ENCODE measurements around the gene FRAS1. TPM values are rescaled to one million over a fixed set of nuclear protein-coding genes. Genes with fewer than 3 reads are reported as not detected.

The FRAS1 gene
- total and polyA plus RNA-seq, 11 donors, result 0.57 to 13.4 (median 3.2) TPM

- TF ChIP-seq POLR2A (IDR thresholded peaks at IDR 0.05) (no peak), CTCF (IDR thresholded peaks at IDR 0.05) (no peak)
- intact Hi-C loops (cut with DNase I), result no loop called here
- WGBS, 4 donors, result 90 to 96% (median 91%) methylated on average over 2 of the region's 2 CpGs
These were observed 256.0 kb downstream of the FRAS1 start for GRCh38 chr4:78312989-78313753.

GRCh38 chr4:78313754-78314120, 256.6 kb downstream of the FRAS1 start:
- Histone ChIP-seq H3K27ac (no peak overlapping the region), H3K9me3 (no peaks in the 10 kb centered on the region), H3K27me3 (no peaks in the 10 kb centered on the region), H3K36me3 (no peaks in the 10 kb centered on the region), H3K4me1 (peaks cover 0 to 7% (median 0%) of the 10 kb centered on the region in 12 donors), H3K4me3 (no peak overlapping the region)
- intact Hi-C loops (cut with DNase I), result no loop called here
- TF ChIP-seq CTCF (IDR thresholded peaks at IDR 0.05) (no peak), POLR2A (IDR thresholded peaks at IDR 0.05) (no peak)
- DNase-seq, result no peak
- no peak for ATAC-seq

More at GRCh38 chr4:78312989-78313753, 256.0 kb downstream of the FRAS1 start:
- no peak overlapping the region for H3K4me3 ChIP-seq
- DNase-seq, result no peak
- H3K27me3 ChIP-seq, result no peaks in the 10 kb centered on the region
- H3K36me3 ChIP-seq, result no peaks in the 10 kb centered on the region
- H3K27ac ChIP-seq, result peak overlapping the region in 1 of 12 donors; percentile 32
- H3K9me3 ChIP-seq, result no peaks in the 10 kb centered on the region
- no peak for ATAC-seq
- peaks cover 0 to 7% (median 0%) of the 10 kb centered on the region in 12 donors for H3K4me1 ChIP-seq

- H3K27me3 ChIP-seq, result no peaks in the 10 kb centered on the region
- no peak overlapping the region for H3K27ac ChIP-seq
- TF ChIP-seq CTCF (IDR thresholded peaks at IDR 0.05) (no peak), POLR2A (IDR thresholded peaks at IDR 0.05) (no peak)
- H3K4me1 ChIP-seq, result peaks cover 0 to 6% (median 0%) of the 10 kb centered on the region in 12 donors
- DNase-seq, result no peak
- H3K4me3 ChIP-seq, result no peak overlapping the region
- no peak for ATAC-seq
- WGBS, 4 donors, result 80 to 89% (median 84%) methylated on average over 1 of the region's 1 CpG
- H3K9me3 ChIP-seq, result no peaks in the 10 kb centered on the region
- intact Hi-C loops (cut with DNase I), result no loop called here
- no peaks in the 10 kb centered on the region for H3K36me3 ChIP-seq
These were observed 261.0 kb downstream of the FRAS1 start for GRCh38 chr4:78318126-78318525.

GRCh38 chr4:78320349-78320935, 263.3 kb downstream of the FRAS1 start:
- Histone ChIP-seq H3K27me3 (no peaks in the 10 kb centered on the region), H3K4me3 (no peak overlapping the region), H3K36me3 (no peaks in the 10 kb centered on the region), H3K9me3 (no peaks in the 10 kb centered on the region), H3K4me1 (no peaks in the 10 kb centered on the region), H3K27ac (no peak overlapping the region)
- DNase-seq, result no peak
- intact Hi-C loops (cut with DNase I), result no loop called here
- no peak for TF ChIP-seq POLR2A (IDR thresholded peaks at IDR 0.05)
- no peak for TF ChIP-seq CTCF (IDR thresholded peaks at IDR 0.05)
- WGBS, 4 donors, result 63 to 85% (median 79%) methylated on average over 4 of the region's 4 CpGs
- ATAC-seq, result no peak

Data from heart left ventricle (tissue), 16 donors.